Panc1 (cell line): ENCODE results near the gene ISM1. TPM values are rescaled to one million over a fixed set of nuclear protein-coding genes. Genes with fewer than 3 reads are reported as not detected.

Source experiments
- ATAC-seq: fragments of 200-7000 bp; cut with Tn5 transposase; 2 replicates; pipeline ENCODE4 v1.9.1; 2020; ENCODE audit warnings: mild to moderate bottlenecking, moderate library complexity
- BruUV-seq: library from RNA; stranded (reverse); fragments of 400-500 nt; replicated peaks from 2 replicates; lab custom pipeline; 2021; lab: Mats Ljungman, UMichigan
- CTCF ChIA-PET: fragments of 300-600 bp; sonication (Branson Sonifier 250); formaldehyde crosslinking; loops from one replicate; lab custom pipeline; 2022; ENCODE audit warnings: antibody characterized with exemption; lab: Charles Lee
- POLR2A ChIA-PET: fragments of 300-600 bp; sonication (Branson Sonifier 250); formaldehyde crosslinking; loops from one replicate; lab custom pipeline; 2022; ENCODE audit warnings: antibody characterized with exemption; lab: Charles Lee
- DNase-seq: peaks from one replicate; pipeline ENCODE4 v3.0.0-alpha.2; 2010; ENCODE audit warnings: low read depth, low spot score
- H3K27ac ChIP-seq: 2 replicates; pipeline ENCODE4 v1.5.1; 2011; ENCODE audit warnings: mild to moderate bottlenecking, low read length, inconsistent platforms
- H3K27me3 ChIP-seq: fragments of 200-500 bp; sonication (Bioruptor generic); 2 replicates; pipeline ENCODE4 v1.6.0; 2014; ENCODE audit warnings: low read length, inconsistent platforms; ENCODE audit not compliant: control insufficient read depth, insufficient read depth
- H3K36me3 ChIP-seq: fragments of 200-500 bp; sonication (Bioruptor generic); 2 replicates; pipeline ENCODE4 v1.5.1; 2014; ENCODE audit warnings: inconsistent platforms, mild to moderate bottlenecking, low read length, moderate library complexity; ENCODE audit not compliant: control insufficient read depth, insufficient read depth
- H3K4me1 ChIP-seq: 2 replicates; pipeline ENCODE4 v1.5.1; 2011; ENCODE audit warnings: inconsistent platforms, mild to moderate bottlenecking, low read length, moderate library complexity; ENCODE audit not compliant: control insufficient read depth, insufficient read depth
- H3K4me3 ChIP-seq, 2 experiments: 2 replicates each; pipeline ENCODE4 v1.5.1; 2011 to 2012; ENCODE audit warnings: low read depth in 2 of 2, low read length in 2 of 2, mild to moderate bottlenecking in 2 of 2, inconsistent platforms in 1 of 2, moderate library complexity in 1 of 2
- H3K9me3 ChIP-seq: fragments of 200-500 bp; sonication (Bioruptor generic); 2 replicates; pipeline ENCODE4 v1.5.1; 2014; ENCODE audit warnings: low read depth, mild to moderate bottlenecking, inconsistent platforms, low read length, moderate library complexity; ENCODE audit not compliant: control insufficient read depth, insufficient read depth
- POLR2AphosphoS5 ChIP-seq: IDR thresholded peaks from 2 replicates; pipeline ENCODE4 v1.6.1; 2012; ENCODE audit warnings: mild to moderate bottlenecking, low read depth, low read length, moderate library complexity
- SIN3A ChIP-seq: IDR thresholded peaks from 2 replicates; pipeline ENCODE4 v1.6.1; 2012; ENCODE audit warnings: low read depth, mild to moderate bottlenecking, low read length, moderate library complexity, borderline replicate concordance; ENCODE audit not compliant: insufficient read depth
- TCF7L2 ChIP-seq: IDR thresholded peaks from 2 replicates; pipeline ENCODE4 v1.6.1; 2011; ENCODE audit warnings: mild to moderate bottlenecking, low read depth, low read length, inconsistent platforms
- in situ Hi-C: cut with HindIII; loops from 2 replicates; pipeline ENCODE4 v1.10.0; 2016; ENCODE audit warnings: low sequenced_read_pairs, low pct_unique_long_range_greater_than_20kb
- intact Hi-C: fragments of 100-400 bp; cut with micrococcal nuclease; formaldehyde crosslinking; loops from one replicate; pipeline ENCODE4 v1.10.0; 2022; ENCODE audit not compliant: unreplicated experiment
- total RNA-seq: library from RNA; stranded (reverse); gene quantifications from one replicate; pipeline ENCODE4 v1.2.1, GENCODE V29; 2021; ENCODE audit not compliant: unreplicated experiment
- TF ChIP-seq, protein P1 (sequence below), 2 experiments: IDR thresholded peaks; 2 replicates each; pipeline ENCODE4 v1.6.1; 2011 to 2012; ENCODE audit warnings: low read depth in 2 of 2, control low read depth in 1 of 2, low read length in 1 of 2, mild to moderate bottlenecking in 1 of 2, moderate library complexity in 1 of 2; ENCODE audit not compliant: insufficient read depth in 1 of 2
- TF ChIP-seq, protein P2 (sequence below): fragments of 450-650 bp; IDR thresholded peaks from 2 replicates; pipeline ENCODE4 v1.5.1; 2017; ENCODE audit warnings: mild to moderate bottlenecking

ISM1 gene
- total RNA-seq, 1 experiment from 2014 or later: not detected

DNA sequence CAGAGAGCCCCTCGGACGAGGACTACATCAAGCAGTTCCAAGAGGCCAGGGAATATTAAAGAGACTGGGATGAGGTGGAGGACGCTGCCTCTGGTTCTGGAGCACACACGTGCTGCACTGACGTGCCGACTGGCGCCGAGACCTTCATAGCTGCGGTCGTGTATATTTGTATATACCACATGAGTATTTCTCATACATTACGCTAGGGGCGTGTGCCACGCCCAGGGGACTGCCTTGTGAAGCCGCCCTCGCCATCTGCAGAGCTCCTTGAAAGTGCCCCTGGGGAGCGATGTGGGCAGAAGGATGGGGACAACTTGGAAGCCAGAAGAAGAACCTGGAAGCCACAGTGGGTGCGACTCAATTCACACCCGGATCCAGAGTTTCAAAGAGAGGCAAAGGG is 78.3 kb downstream of the ISM1 start:
- H3K4me3 ChIP-seq: no peak overlapping the region
- H3K9me3 ChIP-seq: no peaks in the 10 kb centered on the region
- DNase-seq: no peak
- in situ Hi-C loops: no loop called here
- H3K27me3 ChIP-seq: no peaks in the 10 kb centered on the region
- H3K36me3 ChIP-seq: no peaks in the 10 kb centered on the region
- BruUV-seq: no TSS peak
- no peaks in the 10 kb centered on the region for H3K4me1 ChIP-seq
- H3K27ac ChIP-seq: no peak overlapping the region
- TF ChIP-seq SIN3A (no peak), TCF7L2 (no peak)
- intact Hi-C loops: no loop called here
- POLR2A ChIA-PET: no interaction called here
- CTCF ChIA-PET: interaction anchor here (0.8 kb wide), 1 partner anchor 247 kb away, joined by 3 read pairs; no protein-coding TSS in a partner anchor
- no peak for ATAC-seq

DNA sequence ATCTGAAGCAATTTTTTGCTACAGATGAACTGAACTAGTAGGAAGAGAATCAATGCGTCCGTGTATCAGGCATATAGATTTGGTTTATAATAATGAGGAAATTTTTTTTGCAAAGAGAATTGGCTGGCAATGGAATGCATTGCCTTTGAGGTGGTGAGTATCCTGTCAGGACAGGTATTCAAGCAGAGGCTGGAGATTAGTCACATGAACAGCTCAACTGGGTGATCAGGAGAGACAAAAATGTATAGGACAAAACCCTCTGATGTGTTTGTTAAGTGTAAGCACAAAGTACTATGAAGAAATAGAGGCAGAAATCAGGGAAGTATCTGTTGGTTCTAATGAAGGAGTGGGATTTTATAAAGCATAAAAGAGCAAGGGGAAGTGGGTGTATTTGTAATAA is 80.5 kb downstream of the ISM1 start:
- CTCF ChIA-PET: no interaction called here
- no peaks in the 10 kb centered on the region for H3K27me3 ChIP-seq
- H3K27ac ChIP-seq: no peak overlapping the region
- in situ Hi-C loops (no loop called here), intact Hi-C loops (loop anchor here (5.0 kb wide), 1 partner anchor 184 kb away; no protein-coding TSS in a partner anchor)
- no peaks in the 10 kb centered on the region for H3K9me3 ChIP-seq
- no peaks in the 10 kb centered on the region for H3K36me3 ChIP-seq
- no peaks in the 10 kb centered on the region for H3K4me1 ChIP-seq
- DNase-seq: no peak
- no TSS peak for BruUV-seq
- POLR2A ChIA-PET: no interaction called here
- no peak for ATAC-seq
- H3K4me3 ChIP-seq: no peak overlapping the region
- TF ChIP-seq TCF7L2 (no peak), POLR2AphosphoS5 (no peak), SIN3A (no peak)
- TF ChIP-seq, protein P1, sequence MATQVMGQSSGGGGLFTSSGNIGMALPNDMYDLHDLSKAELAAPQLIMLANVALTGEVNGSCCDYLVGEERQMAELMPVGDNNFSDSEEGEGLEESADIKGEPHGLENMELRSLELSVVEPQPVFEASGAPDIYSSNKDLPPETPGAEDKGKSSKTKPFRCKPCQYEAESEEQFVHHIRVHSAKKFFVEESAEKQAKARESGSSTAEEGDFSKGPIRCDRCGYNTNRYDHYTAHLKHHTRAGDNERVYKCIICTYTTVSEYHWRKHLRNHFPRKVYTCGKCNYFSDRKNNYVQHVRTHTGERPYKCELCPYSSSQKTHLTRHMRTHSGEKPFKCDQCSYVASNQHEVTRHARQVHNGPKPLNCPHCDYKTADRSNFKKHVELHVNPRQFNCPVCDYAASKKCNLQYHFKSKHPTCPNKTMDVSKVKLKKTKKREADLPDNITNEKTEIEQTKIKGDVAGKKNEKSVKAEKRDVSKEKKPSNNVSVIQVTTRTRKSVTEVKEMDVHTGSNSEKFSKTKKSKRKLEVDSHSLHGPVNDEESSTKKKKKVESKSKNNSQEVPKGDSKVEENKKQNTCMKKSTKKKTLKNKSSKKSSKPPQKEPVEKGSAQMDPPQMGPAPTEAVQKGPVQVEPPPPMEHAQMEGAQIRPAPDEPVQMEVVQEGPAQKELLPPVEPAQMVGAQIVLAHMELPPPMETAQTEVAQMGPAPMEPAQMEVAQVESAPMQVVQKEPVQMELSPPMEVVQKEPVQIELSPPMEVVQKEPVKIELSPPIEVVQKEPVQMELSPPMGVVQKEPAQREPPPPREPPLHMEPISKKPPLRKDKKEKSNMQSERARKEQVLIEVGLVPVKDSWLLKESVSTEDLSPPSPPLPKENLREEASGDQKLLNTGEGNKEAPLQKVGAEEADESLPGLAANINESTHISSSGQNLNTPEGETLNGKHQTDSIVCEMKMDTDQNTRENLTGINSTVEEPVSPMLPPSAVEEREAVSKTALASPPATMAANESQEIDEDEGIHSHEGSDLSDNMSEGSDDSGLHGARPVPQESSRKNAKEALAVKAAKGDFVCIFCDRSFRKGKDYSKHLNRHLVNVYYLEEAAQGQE (IDR thresholded peaks at IDR 0.05; ENCODE audit: insufficient read depth in 1 of 2, low read depth in 2 of 2, low read length in 1 of 2): no peak
- TF ChIP-seq, protein P2, sequence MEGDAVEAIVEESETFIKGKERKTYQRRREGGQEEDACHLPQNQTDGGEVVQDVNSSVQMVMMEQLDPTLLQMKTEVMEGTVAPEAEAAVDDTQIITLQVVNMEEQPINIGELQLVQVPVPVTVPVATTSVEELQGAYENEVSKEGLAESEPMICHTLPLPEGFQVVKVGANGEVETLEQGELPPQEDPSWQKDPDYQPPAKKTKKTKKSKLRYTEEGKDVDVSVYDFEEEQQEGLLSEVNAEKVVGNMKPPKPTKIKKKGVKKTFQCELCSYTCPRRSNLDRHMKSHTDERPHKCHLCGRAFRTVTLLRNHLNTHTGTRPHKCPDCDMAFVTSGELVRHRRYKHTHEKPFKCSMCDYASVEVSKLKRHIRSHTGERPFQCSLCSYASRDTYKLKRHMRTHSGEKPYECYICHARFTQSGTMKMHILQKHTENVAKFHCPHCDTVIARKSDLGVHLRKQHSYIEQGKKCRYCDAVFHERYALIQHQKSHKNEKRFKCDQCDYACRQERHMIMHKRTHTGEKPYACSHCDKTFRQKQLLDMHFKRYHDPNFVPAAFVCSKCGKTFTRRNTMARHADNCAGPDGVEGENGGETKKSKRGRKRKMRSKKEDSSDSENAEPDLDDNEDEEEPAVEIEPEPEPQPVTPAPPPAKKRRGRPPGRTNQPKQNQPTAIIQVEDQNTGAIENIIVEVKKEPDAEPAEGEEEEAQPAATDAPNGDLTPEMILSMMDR: no peak

DNA sequence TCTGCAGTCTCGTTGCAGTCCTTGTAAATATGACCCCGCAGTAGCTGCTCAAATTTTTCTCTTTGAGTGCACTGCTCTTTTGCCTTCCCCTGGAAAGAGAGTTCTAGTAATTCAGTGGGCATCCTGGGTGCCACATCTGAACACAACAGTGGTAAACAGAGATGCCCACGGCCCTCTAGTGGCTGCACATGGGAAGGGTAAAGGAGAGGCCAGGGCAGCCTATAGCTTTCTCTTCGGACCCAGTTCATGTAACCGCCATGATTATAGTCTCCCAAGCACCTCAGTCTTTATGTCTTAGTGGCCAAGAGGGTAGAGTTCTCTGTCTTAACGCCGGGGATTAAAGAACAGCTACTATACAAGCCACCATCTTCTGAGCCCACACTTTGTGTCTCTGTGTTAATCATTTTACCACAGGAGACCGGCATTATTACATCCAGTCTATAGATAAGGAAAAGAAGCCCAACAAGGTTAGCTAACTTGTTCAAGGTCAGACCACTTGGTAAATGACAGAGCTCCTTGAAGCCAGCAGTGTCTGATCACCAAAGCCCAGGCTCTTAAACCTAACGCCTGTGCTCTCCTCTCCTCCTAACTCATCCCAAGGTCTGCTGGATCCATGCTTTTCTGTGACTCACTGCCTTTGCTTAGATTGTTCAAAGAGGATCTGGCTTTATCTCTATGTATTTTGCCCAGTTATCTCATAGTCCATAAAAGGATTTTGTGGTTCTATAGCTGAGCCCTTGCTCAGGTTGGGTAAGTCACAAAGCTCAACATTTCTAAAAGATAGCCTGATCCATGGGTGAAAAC is 81.8 kb downstream of the ISM1 start:
- ChIA-PET CTCF (interaction anchor here (0.6 to 1.3 kb wide), 3 partner anchors 187 to 244 kb away, joined by 3 to 5 read pairs (median 3); no protein-coding TSS in a partner anchor), POLR2A (no interaction called here)
- Histone ChIP-seq H3K4me3 (no peak overlapping the region), H3K27ac (no peak overlapping the region), H3K9me3 (no peaks in the 10 kb centered on the region), H3K4me1 (no peaks in the 10 kb centered on the region), H3K36me3 (no peaks in the 10 kb centered on the region), H3K27me3 (no peaks in the 10 kb centered on the region)
- BruUV-seq: no TSS peak
- intact Hi-C loops (loop anchor here (5.0 kb wide), 1 partner anchor 186 kb away; no protein-coding TSS in a partner anchor), in situ Hi-C loops (no loop called here)
- DNase-seq: no peak
- peak; percentile 93 for ATAC-seq
- no peak for TF ChIP-seq SIN3A
- TF ChIP-seq, protein P2: peak; percentile 84
